Testis (tissue), 3 donors: ENCODE results near the gene EHMT1. TPM values are rescaled to one million over a fixed set of nuclear protein-coding genes. Genes with fewer than 3 reads are reported as not detected.
"Not testable (repeated sequence)": the region's sequence is repeated elsewhere in the genome, so short reads cannot be mapped to it uniquely, and the experiment has no call there.

Source experiments
- DNase-seq: peaks from one replicate; pipeline ENCODE4 v3.0.0-alpha.2; 2019
- H3K27ac ChIP-seq, 2 donors: fragments of 200-600 bp; sonication (generic); one replicate each; pipeline ENCODE4 v1.5.1; 2019
- H3K27me3 ChIP-seq: fragments of 200-600 bp; sonication (generic); one replicate; pipeline ENCODE4 v1.5.1; 2019
- H3K36me3 ChIP-seq: fragments of 200-600 bp; sonication (generic); one replicate; pipeline ENCODE4 v1.5.1; 2017; ENCODE audit warnings: low read depth; ENCODE audit errors: missing control alignments
- H3K4me1 ChIP-seq: fragments of 200-600 bp; sonication (generic); one replicate; pipeline ENCODE4 v1.5.1; 2019
- H3K4me3 ChIP-seq, 2 donors: fragments of 200-600 bp; sonication (generic); one replicate each; pipeline ENCODE4 v1.5.1; 2017 to 2019
- H3K9me3 ChIP-seq: fragments of 200-600 bp; sonication (generic); one replicate; pipeline ENCODE4 v1.5.1; 2017
- POLR2A ChIP-seq: fragments of 450-650 bp; IDR thresholded peaks from one replicate; pipeline ENCODE4 v1.6.1; 2017; ENCODE audit warnings: antibody characterized with exemption, mild to moderate bottlenecking, moderate library complexity
- WGBS, 2 donors: methylation state at CpG; one replicate each; pipeline ENCODE4 v1.1.5; 2018; 5-methylcytosine and 5-hydroxymethylcytosine counted together
- intact Hi-C: fragments of 100-400 bp; cut with DNase I; formaldehyde crosslinking; loops from one replicate; pipeline ENCODE4 v1.15.1; 2023; ENCODE audit warnings: low total_unique reads
- polyA plus RNA-seq: library from polyadenylated mRNA; stranded (reverse); fragments of 350-450 nt; fragmentation: Illumina TruSeq; extraction: RNeasy Lipid Tissue Mini Kit (QIAGEN cat#74804); gene quantifications from one replicate; pipeline ENCODE4 v1.2.3, GENCODE V29; 2014; ENCODE audit warnings: low read depth, low replicate concordance; ENCODE audit not compliant: insufficient read depth
- total RNA-seq, 2 donors: library from RNA; depleted of rRNA; stranded (reverse); fragments of >200 nt; gene quantifications; one replicate each; pipeline ENCODE4 v1.2.3, GENCODE V29; 2016
- TF ChIP-seq, protein P1 (sequence below), 3 experiments: fragments of 450-650 bp in 2 of 3; fragments of 200-600 bp in 1 of 3; sonication (generic) in 1 of 3; IDR thresholded peaks; one replicate each; pipeline ENCODE4 v1.5.1; 2016 to 2019; ENCODE audit warnings: antibody characterized with exemption in 3 of 3, mild to moderate bottlenecking in 2 of 3, moderate library complexity in 1 of 3

The EHMT1 gene
- total and polyA plus RNA-seq, 3 donors from 2014 or later = 116 to 207 (median 193) TPM

GRCh38 chr9:137876781-137877386 is 258.1 kb downstream of the EHMT1 start:
- no peak for DNase-seq
- Histone ChIP-seq H3K27me3 (no peaks in the 10 kb centered on the region), H3K4me3 (peak overlapping the region; percentile 43), H3K9me3 (no peaks in the 10 kb centered on the region), H3K36me3 (no peaks in the 10 kb centered on the region), H3K4me1 (no peaks in the 10 kb centered on the region), H3K27ac (no peak overlapping the region)
- TF ChIP-seq POLR2A = no peak
- TF ChIP-seq, protein P1, sequence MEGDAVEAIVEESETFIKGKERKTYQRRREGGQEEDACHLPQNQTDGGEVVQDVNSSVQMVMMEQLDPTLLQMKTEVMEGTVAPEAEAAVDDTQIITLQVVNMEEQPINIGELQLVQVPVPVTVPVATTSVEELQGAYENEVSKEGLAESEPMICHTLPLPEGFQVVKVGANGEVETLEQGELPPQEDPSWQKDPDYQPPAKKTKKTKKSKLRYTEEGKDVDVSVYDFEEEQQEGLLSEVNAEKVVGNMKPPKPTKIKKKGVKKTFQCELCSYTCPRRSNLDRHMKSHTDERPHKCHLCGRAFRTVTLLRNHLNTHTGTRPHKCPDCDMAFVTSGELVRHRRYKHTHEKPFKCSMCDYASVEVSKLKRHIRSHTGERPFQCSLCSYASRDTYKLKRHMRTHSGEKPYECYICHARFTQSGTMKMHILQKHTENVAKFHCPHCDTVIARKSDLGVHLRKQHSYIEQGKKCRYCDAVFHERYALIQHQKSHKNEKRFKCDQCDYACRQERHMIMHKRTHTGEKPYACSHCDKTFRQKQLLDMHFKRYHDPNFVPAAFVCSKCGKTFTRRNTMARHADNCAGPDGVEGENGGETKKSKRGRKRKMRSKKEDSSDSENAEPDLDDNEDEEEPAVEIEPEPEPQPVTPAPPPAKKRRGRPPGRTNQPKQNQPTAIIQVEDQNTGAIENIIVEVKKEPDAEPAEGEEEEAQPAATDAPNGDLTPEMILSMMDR (IDR thresholded peaks at IDR 0.05) = no peak
- intact Hi-C loops = no loop called here
- WGBS, 2 donors = 41 to 55% methylated on average over 22 to 47 of the region's 47 CpGs

DNA sequence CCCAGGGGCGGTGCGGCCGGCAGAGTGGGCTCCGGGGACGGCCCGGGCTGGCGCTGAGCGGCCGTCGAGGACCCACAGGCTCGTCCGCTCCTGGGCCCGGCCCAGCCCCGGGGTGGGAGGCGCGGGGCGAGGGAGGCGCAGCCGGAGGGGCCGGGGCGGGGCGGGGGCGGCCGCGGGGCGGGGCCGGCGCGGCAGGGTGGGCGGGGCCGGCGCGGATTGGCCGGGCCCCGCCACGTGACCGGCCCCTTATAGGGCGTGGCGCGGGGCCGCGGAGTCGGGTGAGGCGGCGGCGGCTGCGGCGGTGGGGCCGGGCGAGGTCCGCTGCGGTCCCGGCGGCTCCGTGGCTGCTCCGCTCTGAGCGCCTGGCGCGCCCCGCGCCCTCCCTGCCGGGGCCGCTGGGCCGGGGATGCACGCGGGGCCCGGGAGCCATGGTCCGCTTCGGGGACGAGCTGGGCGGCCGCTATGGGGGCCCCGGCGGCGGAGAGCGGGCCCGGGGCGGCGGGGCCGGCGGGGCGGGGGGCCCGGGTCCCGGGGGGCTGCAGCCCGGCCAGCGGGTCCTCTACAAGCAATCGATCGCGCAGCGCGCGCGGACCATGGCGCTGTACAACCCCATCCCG is 258.8 kb downstream of the EHMT1 start, which contains the start of gene CACNA1B:
Gene CACNA1B (plus strand): TSS at position 277 of the 617 bp plus-strand sequence. CDS start 152 bp downstream, at position 429.
- H3K9me3 ChIP-seq, intact Hi-C loops, H3K27me3 ChIP-seq, H3K4me1 ChIP-seq, H3K36me3 ChIP-seq, DNase-seq, H3K27ac ChIP-seq: not testable (repeated sequence)
- 4% methylated on average over 10 of the region's 95 CpGs; no CpG with 5 or more reads in 1 of the 2 donors for WGBS, 2 donors
- H3K4me3 ChIP-seq = peak within 1 kb of the TSS; percentile 43 to 58

- H3K4me1 ChIP-seq = no peaks in the 10 kb centered on the region
- DNase-seq = peak; percentile 49
- WGBS, 2 donors = 2 to 3% methylated on average over 10 to 100 of the region's 101 CpGs
- no peaks in the 10 kb centered on the region for H3K27me3 ChIP-seq
- no peaks in the 10 kb centered on the region for H3K36me3 ChIP-seq
- no peak for TF ChIP-seq POLR2A
- TF ChIP-seq, protein P1 (IDR thresholded peaks at IDR 0.05) = no peak
- no peak overlapping the region for H3K27ac ChIP-seq
- H3K9me3 ChIP-seq = no peaks in the 10 kb centered on the region
- intact Hi-C loops = no loop called here
- peak overlapping the region; percentile 39 to 58 for H3K4me3 ChIP-seq
These were observed 259.5 kb downstream of the EHMT1 start for GRCh38 chr9:137878146-137878941.

DNA sequence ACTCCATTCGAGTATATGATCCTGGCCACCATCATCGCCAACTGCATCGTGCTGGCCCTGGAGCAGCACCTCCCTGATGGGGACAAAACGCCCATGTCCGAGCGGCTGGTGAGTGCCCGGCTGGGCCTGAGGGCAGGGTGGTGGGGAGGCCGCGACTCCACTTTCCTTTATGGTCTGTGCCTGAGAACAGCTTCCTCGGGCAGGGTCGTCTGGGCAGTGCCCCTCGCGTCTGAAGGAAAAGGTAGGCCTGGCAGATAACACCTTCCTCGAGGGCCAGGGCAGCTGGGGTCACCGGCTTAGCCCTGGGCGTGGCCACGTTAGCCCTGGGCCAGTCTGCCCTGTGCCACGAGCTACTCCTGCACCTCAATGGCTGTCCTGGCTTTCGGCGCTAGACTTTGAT is 260.2 kb downstream of the EHMT1 start:
- TF ChIP-seq, protein P1 (IDR thresholded peaks at IDR 0.05) = no peak
- no peak for TF ChIP-seq POLR2A
- Histone ChIP-seq H3K27me3 (no peaks in the 10 kb centered on the region), H3K4me3 (peak overlapping the region in 1 of 2 donors; percentile 58), H3K36me3 (no peaks in the 10 kb centered on the region), H3K4me1 (no peaks in the 10 kb centered on the region), H3K27ac (no peak overlapping the region), H3K9me3 (no peaks in the 10 kb centered on the region)
- DNase-seq = no peak
- intact Hi-C loops = no loop called here
- 77% methylated on average over 20 of the region's 20 CpGs; no CpG with 5 or more reads in 1 of the 2 donors for WGBS, 2 donors

GRCh38 chr9:137879566-137880150 is 260.9 kb downstream of the EHMT1 start:
- intact Hi-C loops = no loop called here
- DNase-seq = no peak
- Histone ChIP-seq H3K27me3 (no peaks in the 10 kb centered on the region), H3K9me3 (no peaks in the 10 kb centered on the region), H3K27ac (no peak overlapping the region), H3K4me1 (no peaks in the 10 kb centered on the region), H3K36me3 (no peaks in the 10 kb centered on the region), H3K4me3 (no peak overlapping the region)
- 90 to 94% methylated on average over 2 to 8 of the region's 8 CpGs for WGBS, 2 donors
- TF ChIP-seq POLR2A = no peak
- TF ChIP-seq, protein P1 (IDR thresholded peaks at IDR 0.05) = no peak
